ENCODE results near the gene MAN2A1.

Gene MAN2A1

GRCh38 chr5:109650493-109650892 is 39.2 kb upstream of the MAN2A1 start:
- no peak overlapping the region for H3K9ac ChIP-seq (ENCODE audit: low read length)
- no peaks in the 10 kb centered on the region for H3F3A ChIP-seq (ENCODE audit: insufficient read depth, low read length)
- H3K4me2 ChIP-seq (ENCODE audit: low read length): no peak overlapping the region
- H3K79me2 ChIP-seq (ENCODE audit: insufficient read depth, low read length): no peaks in the 10 kb centered on the region
- H3K27ac ChIP-seq (ENCODE audit: low read depth, low read length, poor library complexity, severe bottlenecking): no peak overlapping the region
- no peaks in the 10 kb centered on the region for H3K27me3 ChIP-seq (ENCODE audit: insufficient read depth, low read length)
- no peaks in the 10 kb centered on the region for H3K9me2 ChIP-seq (ENCODE audit: low read depth, low read length)
- H4K20me1 ChIP-seq (ENCODE audit: insufficient read depth, low read length): no peaks in the 10 kb centered on the region
- H3K36me3 ChIP-seq (ENCODE audit: insufficient read depth, low read length): no peaks in the 10 kb centered on the region
- no peak for TF ChIP-seq EZH2 (IDR thresholded peaks at IDR 0.05; ENCODE audit: borderline replicate concordance, low read length)
- no peak for TF ChIP-seq CTCF (IDR thresholded peaks at IDR 0.05; ENCODE audit: low read length)
- no peaks in the 10 kb centered on the region for H3K4me1 ChIP-seq (ENCODE audit: insufficient read depth, low read length, severe bottlenecking)
- no peak overlapping the region for H2AFZ ChIP-seq (ENCODE audit: low read length)
- no peaks in the 10 kb centered on the region for H3K9me3 ChIP-seq (ENCODE audit: low read length)
- no peak overlapping the region for H3K4me3 ChIP-seq (ENCODE audit: low read depth, low read length, poor library complexity, severe bottlenecking)

GRCh38 chr5:109652096-109652495 is 37.6 kb upstream of the MAN2A1 start:
- no peaks in the 10 kb centered on the region for H4K20me1 ChIP-seq (ENCODE audit: insufficient read depth, low read length)
- no peaks in the 10 kb centered on the region for H3K27me3 ChIP-seq (ENCODE audit: insufficient read depth, low read length)
- no peaks in the 10 kb centered on the region for H3K4me1 ChIP-seq (ENCODE audit: insufficient read depth, low read length, severe bottlenecking)
- no peaks in the 10 kb centered on the region for H3F3A ChIP-seq (ENCODE audit: insufficient read depth, low read length)
- H3K9me2 ChIP-seq (ENCODE audit: low read depth, low read length): no peaks in the 10 kb centered on the region
- no peaks in the 10 kb centered on the region for H3K79me2 ChIP-seq (ENCODE audit: insufficient read depth, low read length)
- H3K27ac ChIP-seq (ENCODE audit: low read depth, low read length, poor library complexity, severe bottlenecking): no peak overlapping the region
- H2AFZ ChIP-seq (ENCODE audit: low read length): no peak overlapping the region
- H3K36me3 ChIP-seq (ENCODE audit: insufficient read depth, low read length): no peaks in the 10 kb centered on the region
- no peak overlapping the region for H3K4me2 ChIP-seq (ENCODE audit: low read length)
- H3K9me3 ChIP-seq (ENCODE audit: low read length): no peaks in the 10 kb centered on the region
- TF ChIP-seq EZH2 (IDR thresholded peaks at IDR 0.05; ENCODE audit: borderline replicate concordance, low read length) (no peak), CTCF (IDR thresholded peaks at IDR 0.05; ENCODE audit: low read length) (no peak)
- no peak overlapping the region for H3K4me3 ChIP-seq (ENCODE audit: low read depth, low read length, poor library complexity, severe bottlenecking)
- H3K9ac ChIP-seq (ENCODE audit: low read length): no peak overlapping the region

DNA sequence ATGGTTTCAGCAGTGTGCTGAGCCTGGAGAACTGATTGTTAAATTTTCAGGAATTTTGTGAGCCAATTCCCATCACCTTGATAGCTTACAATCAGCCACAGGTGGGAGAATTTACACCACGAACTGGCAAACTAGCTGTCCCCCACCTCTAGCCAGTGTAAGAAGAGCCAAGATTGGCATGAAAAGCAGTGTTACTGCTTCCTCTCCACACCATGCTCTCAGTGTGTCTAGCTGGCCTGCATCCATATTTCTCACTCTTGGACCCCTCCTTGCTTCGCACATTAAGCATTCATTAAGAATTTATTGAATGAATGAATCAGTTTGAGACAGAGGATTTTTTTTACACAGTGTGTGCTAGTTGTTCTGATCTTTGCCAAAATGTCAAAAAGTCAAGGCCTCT is 36.7 kb upstream of the MAN2A1 start:
- Histone ChIP-seq H3K9me3 (ENCODE audit: low read length) (no peaks in the 10 kb centered on the region), H3K79me2 (ENCODE audit: insufficient read depth, low read length) (no peaks in the 10 kb centered on the region), H4K20me1 (ENCODE audit: insufficient read depth, low read length) (no peaks in the 10 kb centered on the region), H3K36me3 (ENCODE audit: insufficient read depth, low read length) (no peaks in the 10 kb centered on the region), H3K4me2 (ENCODE audit: low read length) (no peak overlapping the region), H2AFZ (ENCODE audit: low read length) (no peak overlapping the region), H3F3A (ENCODE audit: insufficient read depth, low read length) (no peaks in the 10 kb centered on the region), H3K27ac (ENCODE audit: low read depth, low read length, poor library complexity, severe bottlenecking) (no peak overlapping the region), H3K4me3 (ENCODE audit: low read depth, low read length, poor library complexity, severe bottlenecking) (no peak overlapping the region), H3K4me1 (ENCODE audit: insufficient read depth, low read length, severe bottlenecking) (no peaks in the 10 kb centered on the region), H3K9me2 (ENCODE audit: low read depth, low read length) (no peaks in the 10 kb centered on the region), H3K27me3 (ENCODE audit: insufficient read depth, low read length) (no peaks in the 10 kb centered on the region), H3K9ac (ENCODE audit: low read length) (no peak overlapping the region)
- TF ChIP-seq CTCF (IDR thresholded peaks at IDR 0.05; ENCODE audit: low read length) (no peak), EZH2 (IDR thresholded peaks at IDR 0.05; ENCODE audit: borderline replicate concordance, low read length) (no peak)
